ENCODE data around the gene NDST3.
"Not testable (repeated sequence)": the region's sequence is repeated elsewhere in the genome, so short reads cannot be mapped to it uniquely, and the experiment has no call there.

NDST3 gene

GRCh38 chr4:118260309-118260708, 226.0 kb downstream of the NDST3 start:
- Histone ChIP-seq H3K36me3 (ENCODE audit: low read depth) (no peaks in the 10 kb centered on the region), H3K9me3 (ENCODE audit: severe bottlenecking) (no peaks in the 10 kb centered on the region), H3K27me3 (ENCODE audit: insufficient read depth, poor library complexity, severe bottlenecking) (no peaks in the 10 kb centered on the region), H3K4me3 (ENCODE audit: severe bottlenecking) (no peak overlapping the region), H3K4me1 (ENCODE audit: insufficient read depth, poor library complexity, severe bottlenecking) (peaks cover 4% of the 10 kb centered on the region), H3K27ac (ENCODE audit: poor library complexity, severe bottlenecking) (no peak overlapping the region)
- no peak for TF ChIP-seq CTCF (IDR thresholded peaks at IDR 0.05; ENCODE audit: poor library complexity, severe bottlenecking)
- DNase-seq (ENCODE audit: low spot score) (no peak), ATAC-seq (ENCODE audit: low read depth) (no peak)

- Histone ChIP-seq H3K4me3 (ENCODE audit: severe bottlenecking) (no peak overlapping the region), H3K4me1 (ENCODE audit: insufficient read depth, poor library complexity, severe bottlenecking) (peaks cover 4% of the 10 kb centered on the region), H3K36me3 (ENCODE audit: low read depth) (no peaks in the 10 kb centered on the region), H3K27ac (ENCODE audit: poor library complexity, severe bottlenecking) (no peak overlapping the region), H3K27me3 (ENCODE audit: insufficient read depth, poor library complexity, severe bottlenecking) (no peaks in the 10 kb centered on the region), H3K9me3 (ENCODE audit: severe bottlenecking) (no peaks in the 10 kb centered on the region)
- ATAC-seq (ENCODE audit: low read depth) (no peak), DNase-seq (ENCODE audit: low spot score) (no peak)
- no peak for TF ChIP-seq CTCF (IDR thresholded peaks at IDR 0.05; ENCODE audit: poor library complexity, severe bottlenecking)
Measured at GRCh38 chr4:118264096-118264495, 229.8 kb downstream of the NDST3 start.

- Histone ChIP-seq H3K9me3 (ENCODE audit: severe bottlenecking) (no peaks in the 10 kb centered on the region), H3K27me3 (ENCODE audit: insufficient read depth, poor library complexity, severe bottlenecking) (no peaks in the 10 kb centered on the region), H3K27ac (ENCODE audit: poor library complexity, severe bottlenecking) (no peak overlapping the region), H3K4me3 (ENCODE audit: severe bottlenecking) (peak overlapping the region; percentile 43), H3K4me1 (ENCODE audit: insufficient read depth, poor library complexity, severe bottlenecking) (peaks cover 2% of the 10 kb centered on the region), H3K36me3 (ENCODE audit: low read depth) (no peaks in the 10 kb centered on the region)
- peak; percentile 73 for ATAC-seq (ENCODE audit: low read depth)
- no peak for TF ChIP-seq CTCF (IDR thresholded peaks at IDR 0.05; ENCODE audit: poor library complexity, severe bottlenecking)
- DNase-seq (ENCODE audit: low spot score), result no peak
Measured at GRCh38 chr4:118265312-118266144, 231.2 kb downstream of the NDST3 start.

- not testable (repeated sequence) for H3K9me3 ChIP-seq (ENCODE audit: severe bottlenecking); H3K27ac ChIP-seq (ENCODE audit: poor library complexity, severe bottlenecking); H3K27me3 ChIP-seq (ENCODE audit: insufficient read depth, poor library complexity, severe bottlenecking); H3K36me3 ChIP-seq (ENCODE audit: low read depth); H3K4me3 ChIP-seq (ENCODE audit: severe bottlenecking); ATAC-seq (ENCODE audit: low read depth); H3K4me1 ChIP-seq (ENCODE audit: insufficient read depth, poor library complexity, severe bottlenecking); DNase-seq (ENCODE audit: low spot score)
Measured at GRCh38 chr4:118266145-118266496, 231.8 kb downstream of the NDST3 start.

- H3K27ac ChIP-seq (ENCODE audit: poor library complexity, severe bottlenecking), result no peak overlapping the region
- H3K36me3 ChIP-seq (ENCODE audit: low read depth), result no peaks in the 10 kb centered on the region
- no peaks in the 10 kb centered on the region for H3K27me3 ChIP-seq (ENCODE audit: insufficient read depth, poor library complexity, severe bottlenecking)
- H3K9me3 ChIP-seq (ENCODE audit: severe bottlenecking), result no peaks in the 10 kb centered on the region
- no peak for TF ChIP-seq CTCF (IDR thresholded peaks at IDR 0.05; ENCODE audit: poor library complexity, severe bottlenecking)
- ATAC-seq (ENCODE audit: low read depth) (no peak), DNase-seq (ENCODE audit: low spot score) (no peak)
- no peak overlapping the region for H3K4me3 ChIP-seq (ENCODE audit: severe bottlenecking)
- H3K4me1 ChIP-seq (ENCODE audit: insufficient read depth, poor library complexity, severe bottlenecking), result no peaks in the 10 kb centered on the region
Measured at GRCh38 chr4:118268780-118269179, 234.5 kb downstream of the NDST3 start.

All from RWPE2 (cell line).